Stimulated activated effector memory CD8-positive, alpha-beta T cell treated with anti-CD3 and anti-CD28 coated beads, Interleukin-12 subunit alpha, Interleukin-12 subunit beta, amount 100 ng/mL, for 72 hours (primary cell): ENCODE measurements around the gene ELP5.

Experiments used
- ATAC-seq: fragments of 150-1000 bp; cut with Tn5 transposase; 2 replicates; pipeline ENCODE4 v1.10.0; 2021
- DNase-seq, 2 donors: peaks; one replicate each; pipeline ENCODE4 v3.0.0; 2021 to 2022; ENCODE audit warnings: low spot score in 2 of 2
- H3K27ac Mint-ChIP-seq: one replicate; pipeline ENCODE4 v1.8.0; 2022; ENCODE audit warnings: mild to moderate bottlenecking, mixed read lengths
- H3K36me3 Mint-ChIP-seq: one replicate; pipeline ENCODE4 v1.8.0; 2022; ENCODE audit warnings: mild to moderate bottlenecking, mixed read lengths
- H3K4me1 Mint-ChIP-seq: one replicate; pipeline ENCODE4 v1.8.0; 2022; ENCODE audit warnings: mixed read lengths
- H3K4me3 Mint-ChIP-seq: one replicate; pipeline ENCODE4 v1.8.0; 2022; ENCODE audit warnings: mild to moderate bottlenecking, mixed read lengths
- H3K9me3 Mint-ChIP-seq: one replicate; pipeline ENCODE4 v1.8.0; 2022; ENCODE audit warnings: mixed read lengths

ELP5 gene, protein sequence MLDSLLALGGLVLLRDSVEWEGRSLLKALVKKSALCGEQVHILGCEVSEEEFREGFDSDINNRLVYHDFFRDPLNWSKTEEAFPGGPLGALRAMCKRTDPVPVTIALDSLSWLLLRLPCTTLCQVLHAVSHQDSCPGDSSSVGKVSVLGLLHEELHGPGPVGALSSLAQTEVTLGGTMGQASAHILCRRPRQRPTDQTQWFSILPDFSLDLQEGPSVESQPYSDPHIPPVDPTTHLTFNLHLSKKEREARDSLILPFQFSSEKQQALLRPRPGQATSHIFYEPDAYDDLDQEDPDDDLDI

DNA sequence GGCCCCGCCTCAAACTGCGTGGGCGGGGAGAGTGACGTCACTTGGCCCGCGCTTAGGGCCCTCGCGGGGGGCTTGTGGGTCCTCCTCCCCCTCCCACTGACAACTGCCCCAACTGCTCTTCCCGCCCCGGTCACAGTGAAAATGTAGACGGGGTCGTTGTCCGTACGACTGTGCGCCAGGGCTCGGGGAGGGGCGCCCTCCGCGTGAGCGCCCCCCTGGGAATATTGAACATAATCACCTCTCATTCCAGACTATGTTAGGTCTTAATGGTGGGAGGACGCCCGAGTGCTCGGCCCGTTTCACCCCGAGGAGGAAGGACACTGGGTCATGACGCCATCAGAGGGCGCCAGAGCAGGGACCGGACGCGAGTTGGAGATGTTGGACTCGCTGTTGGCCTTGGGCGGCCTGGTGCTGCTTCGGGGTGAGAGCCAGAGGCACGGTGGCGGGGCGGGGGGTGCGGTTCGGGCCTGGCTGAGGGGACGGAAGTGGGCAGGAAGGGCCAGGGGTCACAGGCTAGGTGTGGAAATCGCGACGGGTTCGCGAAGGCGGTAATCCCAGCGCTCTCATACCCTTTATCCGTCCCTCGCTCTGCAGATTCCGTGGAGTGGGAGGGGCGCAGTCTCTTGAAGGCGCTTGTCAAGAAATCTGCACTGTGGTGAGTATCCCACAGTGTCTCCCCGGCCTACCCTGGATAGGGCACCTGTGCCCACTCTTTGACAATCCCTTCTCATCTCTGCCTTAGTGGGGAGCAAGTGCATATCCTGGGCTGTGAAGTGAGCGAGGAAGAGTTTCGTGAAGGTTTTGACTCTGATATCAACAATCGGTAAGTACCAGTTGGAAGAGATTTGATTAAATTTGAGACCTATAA is at the start of gene ELP5:
Gene ELP5 (plus strand): TSS at position 40 of the 868 bp plus-strand sequence. CDS start 336 bp downstream, at position 376.
- H3K36me3 Mint-ChIP-seq, result peaks cover 87% of the 10 kb centered on the region

DNA sequence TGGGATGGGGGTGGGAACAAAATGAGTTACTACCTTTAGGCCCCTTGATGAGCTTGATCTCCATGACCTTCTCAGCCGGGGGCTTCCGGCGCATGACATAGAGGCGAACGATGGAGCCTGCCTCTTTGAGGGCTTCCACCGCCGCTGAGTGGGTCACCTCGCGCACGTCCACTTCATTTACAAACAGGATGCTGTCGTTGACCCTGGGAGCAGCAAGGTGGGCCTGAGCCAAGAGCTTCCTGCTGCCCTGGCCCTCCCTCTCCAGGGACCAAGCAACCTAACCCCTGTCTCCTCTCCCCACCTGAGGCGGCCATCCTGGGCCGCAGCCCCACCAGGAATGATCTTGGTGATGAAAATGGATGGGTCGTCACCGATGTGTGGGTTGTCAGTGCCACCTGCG is 48.6 kb upstream of the ELP5 start:
- Mint-ChIP-seq H3K4me3 (peak overlapping the region; percentile 89), H3K27ac (peak overlapping the region; percentile 98), H3K36me3 (peaks cover 11% of the 10 kb centered on the region), H3K4me1 (peaks cover 35% of the 10 kb centered on the region), H3K9me3 (no peaks in the 10 kb centered on the region)
- no peak for DNase-seq
- ATAC-seq, result no peak

More for the DNA sequence above, at the start of gene ELP5:
- Mint-ChIP-seq H3K4me1 (peaks cover 51% of the 10 kb centered on the region), H3K4me3 (peak within 1 kb of the TSS; percentile 92), H3K9me3 (no peaks in the 10 kb centered on the region), H3K27ac (peak within 1 kb of the TSS; percentile 100)
- ATAC-seq (peak; percentile 81), DNase-seq (peak; percentile 83 to 95)

DNA sequence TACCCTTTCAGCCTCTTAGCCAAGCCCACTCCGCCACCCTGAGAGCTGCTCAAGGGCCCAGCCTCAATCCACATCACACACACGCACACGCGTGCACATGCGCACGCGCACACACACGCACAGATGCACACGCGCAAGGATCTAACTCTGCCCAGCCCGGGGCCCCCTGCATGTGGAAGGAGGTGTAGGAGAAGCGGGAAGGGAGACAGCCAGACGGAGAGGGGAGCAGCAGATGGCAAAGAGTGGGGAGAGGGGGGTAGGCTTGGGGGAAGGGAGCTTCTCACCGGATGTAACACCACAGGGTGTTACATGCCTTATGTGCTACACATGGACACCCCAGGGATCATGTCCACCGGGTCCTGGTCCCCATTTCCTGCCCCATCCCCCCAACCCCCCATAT is 47.7 kb upstream of the ELP5 start:
- Mint-ChIP-seq H3K4me3 (peak overlapping the region; percentile 89), H3K36me3 (peaks cover 11% of the 10 kb centered on the region), H3K27ac (peak overlapping the region; percentile 98), H3K4me1 (peaks cover 35% of the 10 kb centered on the region), H3K9me3 (no peaks in the 10 kb centered on the region)
- ATAC-seq (peak; percentile 3), DNase-seq (no peak)

DNA sequence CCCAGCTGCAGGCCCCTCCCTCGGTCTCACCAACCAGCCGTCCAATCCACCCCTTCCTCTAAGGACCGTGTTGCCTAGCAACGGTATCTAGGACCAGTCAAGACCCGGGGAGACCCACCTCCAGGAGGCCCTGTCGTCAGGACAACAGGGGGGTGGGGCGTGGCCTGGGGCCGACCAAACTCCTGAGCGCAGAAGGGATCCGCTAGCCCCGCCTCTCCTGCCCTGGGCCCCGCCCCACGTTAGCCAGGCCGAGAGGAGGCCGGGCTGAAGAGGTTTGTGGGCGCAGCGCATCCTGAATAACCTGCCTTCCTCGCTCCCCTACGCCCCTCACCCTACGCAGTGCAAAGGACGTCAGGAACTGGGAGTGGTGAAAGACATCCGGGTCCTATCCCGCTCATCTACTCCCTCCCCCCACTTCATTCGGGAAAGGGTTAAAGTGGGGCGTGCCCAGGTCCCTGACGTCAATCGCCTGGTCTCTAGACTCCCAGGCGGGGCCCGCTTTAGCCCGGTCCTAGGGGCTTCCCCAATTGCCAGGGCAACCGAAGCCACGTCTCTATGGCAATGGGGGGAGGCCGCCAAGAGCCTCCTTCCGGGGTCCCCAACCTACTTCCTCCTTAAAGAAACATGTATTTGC is 47.1 kb upstream of the ELP5 start:
- peaks cover 11% of the 10 kb centered on the region for H3K36me3 Mint-ChIP-seq
- H3K9me3 Mint-ChIP-seq, result no peaks in the 10 kb centered on the region
- ATAC-seq (peak; percentile 90), DNase-seq (peak; percentile 82 to 97)
- peak overlapping the region; percentile 98 for H3K27ac Mint-ChIP-seq
- H3K4me3 Mint-ChIP-seq, result peak overlapping the region; percentile 89
- H3K4me1 Mint-ChIP-seq, result peaks cover 35% of the 10 kb centered on the region

DNA sequence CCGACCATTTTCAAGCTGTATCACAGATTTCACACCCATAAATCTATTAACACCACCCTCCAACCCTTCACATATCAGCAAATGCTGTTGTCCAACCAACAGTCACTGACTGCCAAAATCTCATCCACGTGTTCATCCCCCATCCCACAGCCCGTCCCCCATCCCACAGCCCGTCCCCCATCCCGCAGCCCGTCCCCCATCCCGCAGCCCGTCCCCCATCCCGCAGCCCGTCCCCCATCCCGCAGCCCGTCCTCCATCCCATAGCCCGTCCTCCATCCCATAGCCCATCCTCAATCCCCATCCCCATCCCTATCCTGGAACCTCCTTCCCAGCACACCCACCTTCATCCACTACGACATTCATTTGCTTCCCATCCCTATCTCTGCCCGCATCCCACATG is 46.5 kb upstream of the ELP5 start:
- ATAC-seq (no peak), DNase-seq (no peak)
- peaks cover 35% of the 10 kb centered on the region for H3K4me1 Mint-ChIP-seq
- peak overlapping the region; percentile 98 for H3K27ac Mint-ChIP-seq
- H3K4me3 Mint-ChIP-seq, result peak overlapping the region; percentile 89
- peaks cover 11% of the 10 kb centered on the region for H3K36me3 Mint-ChIP-seq
- H3K9me3 Mint-ChIP-seq, result no peaks in the 10 kb centered on the region

DNA sequence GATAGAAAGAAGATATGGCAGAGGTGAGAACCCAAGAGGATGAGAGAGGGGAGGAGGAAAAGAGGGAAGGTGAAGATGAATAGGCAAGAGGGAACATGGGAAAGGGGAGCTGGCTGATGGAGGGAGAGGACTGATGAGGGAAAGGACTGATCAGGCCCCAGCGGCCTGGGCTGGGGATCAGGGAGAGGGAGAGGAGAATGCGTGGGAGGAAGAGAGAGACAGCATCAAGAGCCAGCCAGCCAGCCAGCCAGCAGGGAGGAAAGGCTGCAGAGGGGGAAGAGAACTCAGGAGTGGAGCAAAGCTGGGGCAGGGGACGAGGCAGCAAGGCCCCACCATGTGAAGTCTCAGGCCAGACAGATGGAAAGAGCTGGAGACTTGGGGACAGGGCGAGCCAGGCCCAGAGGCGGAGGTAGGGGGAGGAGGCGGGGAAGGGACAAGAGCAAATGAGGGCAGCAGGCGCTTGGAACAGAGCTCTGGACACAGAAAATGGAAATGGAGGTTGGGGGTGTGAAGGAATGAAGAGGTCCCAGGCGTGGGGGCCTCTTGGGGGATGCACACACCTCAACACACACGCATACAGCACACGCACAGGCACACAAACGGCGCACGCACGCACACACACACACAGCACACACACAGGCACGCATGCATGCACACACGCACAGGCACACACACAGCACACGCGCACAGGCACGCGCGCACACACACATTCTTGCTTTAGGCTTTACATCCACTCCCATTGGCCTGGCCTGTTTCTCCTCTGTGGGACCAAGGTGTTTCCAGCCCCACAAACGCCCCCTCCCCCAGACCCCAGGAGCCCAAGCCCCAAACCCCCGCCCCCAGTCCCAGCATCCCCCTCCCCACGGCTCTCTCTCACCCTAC is 44.7 kb upstream of the ELP5 start:
- Mint-ChIP-seq H3K27ac (peak overlapping the region; percentile 98), H3K9me3 (no peaks in the 10 kb centered on the region), H3K36me3 (peaks cover 11% of the 10 kb centered on the region), H3K4me3 (no peak overlapping the region), H3K4me1 (peaks cover 35% of the 10 kb centered on the region)
- DNase-seq, result no peak
- ATAC-seq, result no peak

DNA sequence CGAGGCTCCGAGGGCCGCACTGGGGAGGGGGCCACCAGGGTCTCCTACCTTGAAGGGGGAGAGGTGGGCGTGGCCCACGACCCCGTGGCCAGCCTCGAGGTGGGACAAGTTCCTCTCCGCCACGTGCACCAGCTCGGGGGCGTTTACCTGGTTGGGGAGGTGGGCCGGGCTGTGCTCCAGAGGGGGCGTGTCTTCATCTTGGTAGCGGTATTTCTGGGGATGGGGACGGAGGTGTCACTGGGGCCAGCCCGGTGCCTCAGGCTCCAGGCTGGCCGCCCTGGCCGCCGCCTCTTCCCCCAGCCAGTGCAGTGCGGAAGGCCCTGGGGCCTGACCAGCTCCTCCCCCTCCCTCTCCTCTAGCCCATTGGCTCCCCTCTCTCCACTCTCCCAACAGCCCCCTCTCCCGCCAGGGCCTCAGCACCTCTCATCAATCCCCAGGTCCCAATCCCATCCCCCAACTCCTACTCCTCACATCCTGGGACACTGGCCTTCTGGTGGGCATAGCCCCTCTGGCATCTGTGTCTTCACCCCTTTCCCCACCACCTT is 43.9 kb upstream of the ELP5 start:
- Mint-ChIP-seq H3K27ac (no peak overlapping the region), H3K9me3 (no peaks in the 10 kb centered on the region), H3K4me3 (no peak overlapping the region), H3K4me1 (peaks cover 35% of the 10 kb centered on the region), H3K36me3 (peaks cover 11% of the 10 kb centered on the region)
- no peak for DNase-seq
- no peak for ATAC-seq

DNA sequence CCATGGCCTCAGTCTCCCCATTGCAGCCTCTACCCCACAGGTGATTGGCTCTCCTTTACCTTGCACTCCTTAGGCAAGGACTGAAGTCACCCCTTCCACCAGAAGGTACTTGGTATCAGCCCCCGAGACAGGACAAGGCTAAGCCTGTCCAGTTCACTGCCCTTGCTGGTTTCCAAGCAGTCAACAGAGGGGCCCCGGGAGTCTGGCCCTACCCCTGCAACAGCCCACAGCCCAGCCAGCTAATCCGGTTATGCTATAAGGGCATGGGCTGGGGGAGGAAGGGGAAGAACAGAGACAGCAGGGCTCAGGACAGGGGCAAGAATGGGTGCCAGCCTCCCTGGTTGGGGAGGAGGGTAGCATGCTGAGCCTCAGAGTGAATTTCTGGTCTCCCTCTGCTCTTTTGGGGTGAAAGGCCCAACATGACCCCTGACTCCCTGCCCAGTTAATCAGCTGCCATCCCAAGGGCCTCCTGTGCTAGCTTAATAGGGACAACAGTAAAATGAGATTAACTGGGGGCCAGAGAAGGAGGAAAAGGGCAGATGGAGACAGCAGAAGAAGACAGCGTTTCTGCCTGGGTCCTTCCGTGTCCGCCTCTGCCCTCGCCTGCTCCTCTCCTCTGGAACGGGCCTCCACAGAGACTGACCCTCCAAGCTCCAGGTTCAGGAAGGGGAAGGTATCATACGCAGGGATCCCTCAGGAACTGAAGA is 43.1 kb upstream of the ELP5 start:
- Mint-ChIP-seq H3K36me3 (peaks cover 12% of the 10 kb centered on the region), H3K4me3 (no peak overlapping the region), H3K9me3 (no peaks in the 10 kb centered on the region), H3K4me1 (peaks cover 37% of the 10 kb centered on the region), H3K27ac (no peak overlapping the region)
- ATAC-seq (no peak), DNase-seq (no peak)

DNA sequence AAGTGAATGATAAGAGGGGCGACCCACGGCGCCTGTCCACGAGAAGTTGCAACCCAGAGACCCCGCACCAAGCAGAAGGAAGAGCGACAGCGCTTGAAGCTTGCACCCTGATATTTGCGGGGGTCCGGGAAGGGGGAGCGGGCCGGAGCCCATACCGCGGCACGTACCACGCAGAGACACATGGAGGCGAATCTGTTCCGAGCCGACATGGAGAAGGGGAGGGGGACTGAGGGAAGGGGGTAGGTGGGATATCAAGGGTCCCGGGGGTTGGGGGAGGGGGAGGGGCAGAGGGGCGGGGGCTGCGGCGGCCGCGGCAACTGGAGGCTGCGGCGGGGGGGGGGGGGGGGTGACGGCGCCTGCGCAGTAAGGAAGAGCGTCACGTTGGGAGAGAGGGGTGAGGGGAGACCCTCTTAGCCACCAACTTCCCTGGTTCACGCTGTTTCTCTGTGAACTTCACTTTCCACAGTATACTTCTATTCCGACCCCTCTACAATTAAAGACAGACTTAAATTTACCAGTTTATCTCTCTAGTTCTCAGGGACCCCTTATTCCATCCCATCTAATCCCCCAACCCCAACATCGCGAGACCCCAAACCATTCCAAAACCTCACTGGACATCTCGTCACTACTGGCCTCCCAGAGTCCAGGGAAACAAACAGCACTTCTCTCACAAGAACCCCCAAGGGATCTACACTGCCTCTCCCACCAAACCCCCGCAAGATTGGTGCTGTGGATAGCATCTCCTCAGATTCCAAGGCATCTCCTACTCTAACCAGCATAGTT is 40.3 kb upstream of the ELP5 start:
- H3K9me3 Mint-ChIP-seq, result no peaks in the 10 kb centered on the region
- H3K27ac Mint-ChIP-seq, result no peak overlapping the region
- ATAC-seq (no peak), DNase-seq (no peak)
- H3K4me1 Mint-ChIP-seq, result peaks cover 33% of the 10 kb centered on the region
- H3K36me3 Mint-ChIP-seq, result peaks cover 25% of the 10 kb centered on the region
- no peak overlapping the region for H3K4me3 Mint-ChIP-seq

DNA sequence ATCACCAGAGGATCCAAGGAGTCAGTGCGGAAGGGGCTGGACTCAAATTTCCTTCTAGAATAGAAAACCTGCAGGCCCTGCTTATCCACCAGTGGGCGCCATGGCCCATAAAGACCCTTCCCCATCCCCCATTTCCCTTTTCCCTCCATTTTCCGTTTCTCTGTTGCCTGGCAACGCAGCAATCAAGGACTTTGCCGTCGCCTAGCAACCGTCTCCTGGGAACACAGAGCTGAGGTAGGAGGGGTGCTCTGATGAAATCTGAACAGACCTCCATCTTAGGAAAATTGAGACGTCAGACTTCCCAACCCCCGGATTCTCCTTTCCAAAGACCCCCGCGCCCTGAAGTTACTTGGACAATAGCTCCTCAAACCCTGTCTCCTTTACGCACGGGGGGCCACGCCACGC is 38.1 kb upstream of the ELP5 start:
- H3K4me1 Mint-ChIP-seq, result peaks cover 43% of the 10 kb centered on the region
- peak overlapping the region; percentile 90 for H3K27ac Mint-ChIP-seq
- DNase-seq, result no peak
- peak; percentile 1 for ATAC-seq
- H3K4me3 Mint-ChIP-seq, result peak overlapping the region; percentile 77
- H3K9me3 Mint-ChIP-seq, result no peaks in the 10 kb centered on the region
- H3K36me3 Mint-ChIP-seq, result peaks cover 27% of the 10 kb centered on the region

DNA sequence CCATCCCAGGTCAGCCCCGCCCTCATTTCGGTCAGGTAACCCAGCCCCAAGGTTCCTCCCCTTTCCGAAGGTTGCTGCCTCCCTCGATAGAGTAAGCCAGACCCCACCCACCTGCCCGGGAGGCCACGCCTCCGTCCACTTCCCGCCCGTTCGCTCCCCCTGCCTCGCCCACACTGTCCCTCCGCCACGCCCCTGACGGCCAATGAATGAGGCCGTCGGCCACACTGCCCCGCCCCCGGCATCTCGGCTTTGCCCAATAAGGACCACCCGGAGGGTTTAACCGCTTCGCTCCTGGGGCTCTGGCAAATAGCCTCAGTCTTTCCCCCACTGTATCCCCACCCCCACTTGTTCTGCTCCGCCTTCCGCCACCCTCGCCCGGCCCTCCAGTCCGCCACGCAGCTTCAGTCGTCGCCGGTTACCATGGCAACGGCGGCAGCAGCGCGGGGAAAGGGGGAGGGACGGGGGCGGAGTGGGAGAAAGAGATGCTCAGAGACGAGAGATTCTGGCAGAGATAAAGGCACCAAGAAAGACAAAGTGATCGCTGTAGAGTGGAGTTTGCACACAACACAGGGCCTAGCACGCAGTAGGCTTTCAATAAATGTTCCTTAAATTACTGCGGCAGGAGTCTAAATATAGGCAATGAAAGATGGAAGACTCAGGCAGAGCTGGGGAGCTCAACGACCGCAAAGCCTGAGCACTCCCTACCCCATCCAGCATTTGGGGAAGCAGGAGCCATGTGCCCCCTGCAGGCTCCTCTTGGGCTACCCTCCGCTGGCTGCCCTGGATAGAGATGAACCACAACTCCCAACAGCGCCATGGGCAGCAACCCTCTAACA is 37.5 kb upstream of the ELP5 start:
- Mint-ChIP-seq H3K4me1 (peaks cover 49% of the 10 kb centered on the region), H3K9me3 (no peaks in the 10 kb centered on the region), H3K4me3 (peak overlapping the region; percentile 77), H3K27ac (peak overlapping the region; percentile 90), H3K36me3 (peaks cover 29% of the 10 kb centered on the region)
- ATAC-seq, result peak; percentile 87
- peak; percentile 96 to 100 for DNase-seq

DNA sequence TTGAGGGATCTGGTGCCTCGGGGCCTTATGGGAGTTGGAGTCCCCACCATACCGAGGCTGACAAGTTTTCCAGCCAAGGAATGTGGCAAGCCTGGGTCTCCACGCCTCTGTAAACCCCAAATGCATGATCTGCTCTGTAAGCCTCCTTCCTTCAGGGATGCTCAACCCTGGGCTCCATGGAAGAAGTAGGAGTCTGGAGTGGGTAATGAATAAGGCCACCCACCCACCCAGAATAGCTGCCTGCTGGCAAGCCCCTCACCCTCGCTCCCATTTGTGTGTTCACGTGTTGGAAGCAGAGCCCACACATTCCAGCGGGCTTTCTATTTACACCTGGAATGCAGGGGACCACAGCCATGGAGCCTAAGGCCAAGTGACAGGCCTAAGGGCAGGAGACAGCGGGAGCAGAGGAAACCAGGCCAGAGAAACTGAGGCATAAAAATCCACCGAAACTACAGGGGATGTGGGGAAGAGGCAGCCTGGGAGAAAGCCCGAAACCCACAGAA is 36.8 kb upstream of the ELP5 start:
- Mint-ChIP-seq H3K27ac (peak overlapping the region; percentile 90), H3K4me3 (peak overlapping the region; percentile 77), H3K9me3 (no peaks in the 10 kb centered on the region), H3K36me3 (peaks cover 36% of the 10 kb centered on the region), H3K4me1 (peaks cover 53% of the 10 kb centered on the region)
- DNase-seq, result no peak
- no peak for ATAC-seq
